GM21528 (cell line): ENCODE measurements around the gene VPS26A.
"Not testable (repeated sequence)": the region's sequence is repeated elsewhere in the genome, so short reads cannot be mapped to it uniquely, and the experiment has no call there.

Source experiments
- ATAC-seq: cut with Tn5 transposase; IDR thresholded peaks from one replicate; pipeline ENCODE4 v1.9.1; 2021; ENCODE audit warnings: mild to moderate bottlenecking, moderate library complexity; ENCODE audit not compliant: unreplicated experiment, low FRiP score

The VPS26A gene

GRCh38 chr10:69101451-69102095 is 22.4 kb upstream of the VPS26A start:
- no peak for ATAC-seq

DNA sequence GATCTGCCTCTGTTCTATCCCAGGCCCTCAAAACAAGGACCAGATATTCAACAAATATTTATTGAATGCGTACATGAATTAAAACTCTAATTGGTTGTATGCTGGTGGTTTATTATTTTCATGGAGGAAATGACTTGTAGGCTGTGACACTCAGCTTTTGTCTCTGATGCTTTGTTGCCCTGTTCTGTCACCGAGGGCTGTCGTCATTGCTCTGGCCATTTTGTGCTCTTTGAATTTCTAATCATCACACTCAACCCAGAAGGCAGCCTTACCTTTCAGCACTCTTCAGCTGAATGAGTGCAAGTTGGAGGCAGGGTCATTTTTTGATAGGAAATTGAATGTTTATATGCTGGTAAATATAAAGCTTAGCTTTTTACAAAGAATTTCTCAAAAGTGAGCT is 21.5 kb upstream of the VPS26A start:
- ATAC-seq, result no peak

DNA sequence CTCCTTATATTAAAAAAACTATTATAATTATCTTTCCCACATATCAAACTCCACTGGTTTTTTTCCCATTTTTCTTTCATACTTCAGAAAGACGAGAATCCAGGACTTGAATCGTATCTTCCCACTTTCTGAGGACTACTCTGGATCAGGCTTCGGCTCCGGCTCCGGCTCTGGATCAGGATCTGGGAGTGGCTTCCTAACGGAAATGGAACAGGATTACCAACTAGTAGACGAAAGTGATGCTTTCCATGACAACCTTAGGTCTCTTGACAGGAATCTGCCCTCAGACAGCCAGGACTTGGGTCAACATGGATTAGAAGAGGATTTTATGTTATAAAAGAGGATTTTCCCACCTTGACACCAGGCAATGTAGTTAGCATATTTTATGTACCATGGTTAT is 20.2 kb upstream of the VPS26A start:
- ATAC-seq, result no peak

GRCh38 chr10:69104994-69105790 is 18.8 kb upstream of the VPS26A start:
- no peak for ATAC-seq

DNA sequence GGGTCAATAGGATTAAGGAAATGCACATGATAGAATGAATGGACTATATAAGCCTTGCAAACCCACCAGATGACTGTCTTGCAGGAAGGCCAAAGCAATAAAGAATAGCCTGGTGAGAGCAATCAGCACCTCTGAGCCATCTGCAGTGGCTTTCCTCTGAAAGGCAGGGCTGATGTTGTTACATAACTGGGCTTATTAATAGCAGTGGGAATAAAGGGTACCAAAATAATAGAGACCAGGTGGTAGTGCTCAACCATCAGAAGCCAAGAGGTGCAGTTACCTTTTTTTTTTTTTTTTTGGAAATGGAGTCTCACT is 16.8 kb upstream of the VPS26A start:
- no peak for ATAC-seq

- no peak for ATAC-seq
Measured at GRCh38 chr10:69107699-69108098, 16.3 kb upstream of the VPS26A start.

- ATAC-seq, result no peak
Measured at GRCh38 chr10:69119896-69120295, 4.1 kb upstream of the VPS26A start.

DNA sequence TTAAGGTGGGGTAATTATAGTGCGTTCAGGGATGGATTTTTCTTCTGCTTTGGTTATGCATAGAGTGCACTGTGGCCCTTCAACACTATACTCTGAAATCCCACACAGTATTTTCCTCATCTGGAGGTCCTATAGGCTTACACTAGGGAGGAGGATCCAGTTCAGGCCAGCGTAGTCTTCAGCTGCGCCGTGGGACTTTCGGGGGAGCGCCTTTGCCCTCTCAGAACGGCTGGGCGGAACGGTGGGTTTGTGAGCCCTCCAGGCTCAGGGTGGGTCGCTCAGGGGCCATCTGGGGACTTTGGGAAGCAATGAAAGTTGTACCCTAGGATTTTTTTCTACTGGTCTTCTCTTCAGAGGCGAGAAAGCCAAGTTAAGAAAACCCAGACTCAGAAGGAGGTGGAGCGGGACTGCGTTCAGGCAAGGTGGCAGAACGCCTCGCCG is 652 bp upstream of the VPS26A start:
- ATAC-seq, result peak; percentile 45

DNA sequence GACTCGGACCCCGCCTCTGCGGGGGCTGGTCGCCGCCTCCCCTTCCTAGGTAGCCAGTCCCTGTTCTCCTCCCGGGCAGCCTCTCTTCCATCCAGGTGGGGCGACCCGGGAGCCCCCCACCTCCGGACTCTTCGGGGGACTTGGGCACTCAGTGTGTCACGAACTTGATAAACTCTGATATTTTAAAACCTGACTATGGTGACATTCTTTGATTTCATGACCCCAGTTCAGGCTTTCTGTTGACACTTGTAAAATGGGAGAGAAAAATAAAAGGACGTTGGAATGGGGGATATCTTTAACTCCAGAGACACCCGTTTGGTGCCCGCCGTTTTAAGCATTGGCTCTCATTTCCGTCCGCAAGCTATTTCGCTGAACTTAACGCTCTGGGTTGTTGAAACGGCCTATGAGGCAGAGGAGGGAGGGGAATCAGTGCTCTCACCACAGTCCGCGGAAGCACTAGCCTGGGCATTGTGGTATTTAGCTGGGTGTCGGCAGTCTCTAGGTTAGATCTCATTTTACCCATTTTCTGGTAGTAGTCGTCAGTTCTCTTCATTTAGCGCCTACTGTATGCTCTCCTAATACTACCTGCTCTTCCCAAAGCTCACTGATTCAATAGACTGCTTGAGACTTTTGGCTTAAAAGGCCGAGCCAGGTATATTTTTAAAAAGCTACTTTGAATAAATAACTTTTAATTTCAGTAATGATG is 738 bp downstream of the VPS26A start:
- ATAC-seq, result peak; percentile 30

DNA sequence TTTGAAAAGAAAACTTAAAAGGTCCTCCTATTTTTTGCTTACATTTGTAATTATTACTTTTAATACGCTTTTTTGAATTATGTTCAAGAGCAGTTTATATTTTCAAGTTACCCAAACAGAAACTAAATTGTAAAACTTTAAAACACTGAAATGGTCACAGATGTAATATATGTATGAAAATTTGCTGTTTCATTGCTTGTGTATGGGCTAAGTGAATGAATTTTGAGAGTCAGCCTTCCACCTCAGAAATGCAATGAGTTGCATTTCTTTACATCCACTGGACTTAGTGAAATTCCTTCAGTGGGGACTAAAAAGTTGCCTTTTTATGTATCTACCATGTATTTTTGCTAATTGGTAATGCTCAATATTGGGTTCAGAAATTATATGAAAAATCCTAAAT is 1.6 kb downstream of the VPS26A start:
- no peak for ATAC-seq

DNA sequence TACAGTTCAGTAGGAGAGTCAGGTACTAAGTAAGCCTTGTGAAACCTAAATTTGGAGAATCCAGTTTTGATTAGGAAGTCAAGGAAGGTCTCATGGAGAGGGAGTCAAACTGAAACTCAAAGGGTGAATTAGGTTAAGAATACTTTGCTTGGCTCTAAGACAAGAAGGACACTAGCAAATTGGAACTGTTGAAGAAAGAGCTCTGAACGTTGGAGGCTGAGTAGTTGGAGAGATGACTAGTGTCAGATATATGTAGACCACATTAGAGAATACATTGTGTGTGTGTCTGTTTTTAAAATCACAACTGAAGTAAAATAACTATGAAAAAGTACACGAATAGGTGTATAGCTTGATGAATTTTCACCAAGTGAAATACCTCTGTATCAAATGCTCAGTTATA is 6.3 kb downstream of the VPS26A start:
- ATAC-seq, result no peak

DNA sequence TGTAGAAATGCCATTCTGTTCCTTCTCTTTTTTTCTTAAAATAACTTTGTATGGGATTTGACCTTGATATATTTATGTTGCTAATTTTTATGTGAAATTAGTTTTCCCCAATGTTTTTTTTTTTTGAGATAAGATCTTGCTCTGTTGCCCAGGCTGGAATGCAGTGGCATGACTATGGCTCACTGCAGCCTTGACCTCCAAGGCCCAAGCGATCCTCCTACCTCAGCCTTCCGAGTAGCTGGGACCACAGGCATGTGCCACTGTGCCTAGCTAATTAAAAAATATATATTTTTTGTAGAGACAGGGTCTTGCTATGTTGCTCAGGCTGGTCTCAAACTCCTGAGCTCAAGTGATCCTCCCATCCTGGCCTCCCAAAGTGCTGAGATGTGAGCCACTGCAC is 16.0 kb downstream of the VPS26A start:
- no peak for ATAC-seq

DNA sequence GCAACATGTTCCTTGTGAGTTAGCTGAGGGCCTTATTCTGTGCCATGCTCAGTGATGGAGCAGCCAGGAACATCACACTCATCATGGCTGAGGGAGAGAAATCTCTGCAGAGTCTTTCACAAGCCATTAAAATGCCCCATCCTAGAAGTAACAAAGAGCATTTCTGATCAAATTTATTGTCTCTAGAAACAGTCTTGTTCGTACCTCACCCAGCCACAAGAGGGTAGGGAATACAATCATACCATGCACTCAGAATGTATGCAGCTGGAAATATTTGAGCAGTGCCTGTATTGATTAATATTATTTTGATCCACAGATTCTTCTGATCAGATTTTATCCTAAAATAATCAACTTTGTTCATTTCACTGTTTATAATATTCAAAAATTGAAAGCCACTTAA is 17.3 kb downstream of the VPS26A start:
- no peak for ATAC-seq

GRCh38 chr10:69142074-69142473 is 18.1 kb downstream of the VPS26A start:
- not testable (repeated sequence) for ATAC-seq

GRCh38 chr10:69142983-69143382 is 19.0 kb downstream of the VPS26A start:
- ATAC-seq, result no peak

DNA sequence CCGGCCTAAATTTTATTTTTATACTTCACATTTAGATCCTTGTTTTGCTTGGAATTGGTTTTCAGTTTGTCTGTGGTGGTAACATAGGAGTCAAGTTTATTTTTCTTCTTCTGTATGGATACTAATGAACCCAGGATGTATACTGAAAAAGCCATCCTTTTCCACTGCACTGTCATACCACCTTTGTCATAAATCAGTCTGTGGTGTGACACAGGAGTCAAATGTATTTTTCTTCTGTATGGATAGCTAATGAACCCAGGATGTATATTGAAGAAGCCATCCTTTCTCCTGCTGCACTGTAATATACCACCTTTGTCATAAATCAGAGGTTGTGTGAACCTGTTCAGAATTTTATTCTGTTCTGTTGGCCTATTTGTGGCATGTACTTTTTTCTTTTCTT is 21.4 kb downstream of the VPS26A start:
- ATAC-seq, result no peak

GRCh38 chr10:69145864-69146263 is 21.9 kb downstream of the VPS26A start:
- no peak for ATAC-seq

- no peak for ATAC-seq
Measured at GRCh38 chr10:69146759-69147158, 22.8 kb downstream of the VPS26A start.

DNA sequence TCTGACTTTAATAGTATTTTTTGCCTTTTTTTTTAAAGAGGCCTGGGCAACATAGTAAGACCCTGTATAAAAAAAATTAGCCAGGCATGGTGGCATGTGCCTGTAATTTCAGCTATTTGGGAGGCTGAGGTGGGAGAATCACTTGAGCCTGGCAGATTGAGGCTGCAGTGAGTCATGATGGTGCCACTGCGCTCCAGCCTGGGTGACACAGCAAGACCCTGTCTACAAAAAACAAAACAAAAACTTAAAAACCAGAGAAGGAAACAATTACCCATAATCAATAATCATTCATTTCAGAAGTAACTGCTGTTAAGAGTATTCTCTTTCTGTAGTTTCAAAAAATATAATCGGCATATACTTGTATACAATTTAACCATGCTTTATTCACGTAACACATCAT is 28.0 kb downstream of the VPS26A start:
- ATAC-seq, result no peak

DNA sequence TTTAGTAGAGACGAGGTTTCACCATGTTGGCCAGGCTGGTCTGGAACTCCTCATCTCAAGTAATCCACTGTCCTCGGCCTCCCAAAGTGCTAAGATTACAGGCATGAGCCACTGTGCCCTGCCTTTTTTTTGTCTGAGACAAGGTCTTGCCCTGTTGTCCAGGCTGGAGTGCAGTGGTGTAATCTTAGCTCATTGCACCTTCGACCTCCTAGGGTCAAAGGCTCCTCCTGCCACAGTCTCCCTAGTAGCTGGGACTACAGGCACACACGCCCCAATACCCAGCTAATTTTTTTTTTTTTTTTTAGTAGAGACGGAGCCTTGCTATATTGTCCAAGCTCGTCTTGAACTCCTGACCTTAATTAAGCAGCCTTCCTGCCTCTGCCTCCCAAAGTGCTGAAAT is 29.2 kb downstream of the VPS26A start:
- ATAC-seq, result no peak

- ATAC-seq, result no peak
Measured at GRCh38 chr10:69160809-69161241, 36.8 kb downstream of the VPS26A start.

DNA sequence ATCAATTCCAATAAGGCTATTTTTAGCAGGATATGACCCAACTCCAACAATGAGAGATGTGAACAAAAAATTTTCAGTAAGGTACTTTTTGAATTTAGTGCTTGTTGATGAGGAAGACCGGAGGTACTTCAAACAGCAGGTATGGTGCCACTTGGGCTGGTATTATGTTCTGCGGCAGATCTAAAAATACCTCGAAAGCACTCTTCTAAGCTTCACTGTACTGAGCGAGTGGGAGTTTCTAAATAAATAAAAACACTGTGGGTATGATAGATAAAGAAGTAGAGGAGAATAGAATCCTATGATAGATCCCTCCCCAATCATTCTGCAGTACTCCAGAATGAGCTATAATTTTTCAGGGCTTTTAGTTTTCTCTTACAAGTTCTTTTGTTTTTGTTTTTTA is 44.5 kb downstream of the VPS26A start:
- no peak for ATAC-seq
